ENCODE results near the gene CCDC13. TPM values are rescaled to one million over a fixed set of nuclear protein-coding genes. Genes with fewer than 3 reads are reported as not detected.

The CCDC13 gene
- total RNA-seq, 1 experiment from 2014 or later, result 0.82 TPM

- H3K9me3 ChIP-seq (ENCODE audit: control insufficient read depth, insufficient read depth, low read depth, low read length), result no peaks in the 10 kb centered on the region
- no peak for TF ChIP-seq SIN3A (IDR thresholded peaks at IDR 0.05; ENCODE audit: borderline replicate concordance, insufficient read depth, low read depth, low read length)
- TF ChIP-seq CTCF (IDR thresholded peaks at IDR 0.05), result no peak
- no peak for TF ChIP-seq TCF7L2 (IDR thresholded peaks at IDR 0.05; ENCODE audit: low read depth, low read length)
- TF ChIP-seq POLR2AphosphoS5 (IDR thresholded peaks at IDR 0.05; ENCODE audit: low read depth, low read length), result no peak
- TF ChIP-seq REST (IDR thresholded peaks at IDR 0.05; ENCODE audit: insufficient read depth in 1 of 2, low read depth in 2 of 2, low read length in 1 of 2), result no peak
- no peaks in the 10 kb centered on the region for H3K36me3 ChIP-seq (ENCODE audit: control insufficient read depth, insufficient read depth, low read length)
- no peaks in the 10 kb centered on the region for H3K4me1 ChIP-seq (ENCODE audit: control insufficient read depth, insufficient read depth, low read length)
- CTCF ChIA-PET, result interaction anchor here (0.6 kb wide), 1 partner anchor 29 kb away, joined by 3 read pairs; no protein-coding TSS in a partner anchor
- no peak for ATAC-seq
- H3K4me3 ChIP-seq (ENCODE audit: low read depth in 2 of 2, low read length in 2 of 2), result no peak overlapping the region
- POLR2A ChIA-PET, result no interaction called here
- no TSS peak for BruUV-seq (replicated peaks)
- DNase-seq (ENCODE audit: low read depth, low spot score), result no peak
- H3K27me3 ChIP-seq (ENCODE audit: control insufficient read depth, insufficient read depth, low read length), result no peaks in the 10 kb centered on the region
- intact Hi-C loops (cut with micrococcal nuclease; ENCODE audit: unreplicated experiment), result no loop called here
- no peak overlapping the region for H3K27ac ChIP-seq (ENCODE audit: low read length)
- in situ Hi-C loops (cut with HindIII; ENCODE audit: low pct_unique_long_range_greater_than_20kb, low sequenced_read_pairs), result no loop called here
These were observed 14.9 kb downstream of the CCDC13 start for GRCh38 chr3:42758126-42758525.

GRCh38 chr3:42756681-42757213 is 16.3 kb downstream of the CCDC13 start:
- H3K4me1 ChIP-seq (ENCODE audit: control insufficient read depth, insufficient read depth, low read length), result no peaks in the 10 kb centered on the region
- no peak for ATAC-seq
- no peaks in the 10 kb centered on the region for H3K36me3 ChIP-seq (ENCODE audit: control insufficient read depth, insufficient read depth, low read length)
- intact Hi-C loops (cut with micrococcal nuclease; ENCODE audit: unreplicated experiment) (no loop called here), in situ Hi-C loops (cut with HindIII; ENCODE audit: low pct_unique_long_range_greater_than_20kb, low sequenced_read_pairs) (no loop called here)
- POLR2A ChIA-PET, result no interaction called here
- CTCF ChIA-PET, result interaction anchor here (0.6 kb wide), 1 partner anchor 687 kb away, joined by 4 read pairs; no protein-coding TSS in a partner anchor
- H3K27ac ChIP-seq (ENCODE audit: low read length), result no peak overlapping the region
- TF ChIP-seq POLR2AphosphoS5 (IDR thresholded peaks at IDR 0.05; ENCODE audit: low read depth, low read length) (no peak), CTCF (IDR thresholded peaks at IDR 0.05) (no peak), TCF7L2 (IDR thresholded peaks at IDR 0.05; ENCODE audit: low read depth, low read length) (no peak), SIN3A (IDR thresholded peaks at IDR 0.05; ENCODE audit: borderline replicate concordance, insufficient read depth, low read depth, low read length) (no peak), REST (IDR thresholded peaks at IDR 0.05; ENCODE audit: insufficient read depth in 1 of 2, low read depth in 2 of 2, low read length in 1 of 2) (no peak)
- H3K9me3 ChIP-seq (ENCODE audit: control insufficient read depth, insufficient read depth, low read depth, low read length), result no peaks in the 10 kb centered on the region
- no TSS peak for BruUV-seq (replicated peaks)
- DNase-seq (ENCODE audit: low read depth, low spot score), result no peak
- H3K27me3 ChIP-seq (ENCODE audit: control insufficient read depth, insufficient read depth, low read length), result no peaks in the 10 kb centered on the region
- no peak overlapping the region for H3K4me3 ChIP-seq (ENCODE audit: low read depth in 2 of 2, low read length in 2 of 2)
